HEK293T (cell line): ENCODE data around the gene MTA2.

Experiments
- BHLHE40 ChIP-seq: fragments of 450-650 bp; IDR thresholded peaks from 2 replicates; pipeline ENCODE4 v1.6.1; 2016; ENCODE audit warnings: mild to moderate bottlenecking, moderate library complexity, borderline replicate concordance
- HDGF ChIP-seq: fragments of 450-650 bp; IDR thresholded peaks from 2 replicates; pipeline ENCODE4 v1.6.1; 2017; ENCODE audit warnings: antibody characterized with exemption, borderline replicate concordance
- NFRKB ChIP-seq: fragments of 450-650 bp; IDR thresholded peaks from 2 replicates; pipeline ENCODE4 v1.6.1; 2016; ENCODE audit warnings: mild to moderate bottlenecking, moderate library complexity
- SP1 ChIP-seq: fragments of 450-650 bp; IDR thresholded peaks from 2 replicates; pipeline ENCODE4 v1.6.1; 2017
- TF ChIP-seq, protein P1 (sequence below): fragments of 450-650 bp; IDR thresholded peaks from 2 replicates; pipeline ENCODE4 v1.6.1; 2016

- no peak for TF ChIP-seq NFRKB
- TF ChIP-seq, protein P1, sequence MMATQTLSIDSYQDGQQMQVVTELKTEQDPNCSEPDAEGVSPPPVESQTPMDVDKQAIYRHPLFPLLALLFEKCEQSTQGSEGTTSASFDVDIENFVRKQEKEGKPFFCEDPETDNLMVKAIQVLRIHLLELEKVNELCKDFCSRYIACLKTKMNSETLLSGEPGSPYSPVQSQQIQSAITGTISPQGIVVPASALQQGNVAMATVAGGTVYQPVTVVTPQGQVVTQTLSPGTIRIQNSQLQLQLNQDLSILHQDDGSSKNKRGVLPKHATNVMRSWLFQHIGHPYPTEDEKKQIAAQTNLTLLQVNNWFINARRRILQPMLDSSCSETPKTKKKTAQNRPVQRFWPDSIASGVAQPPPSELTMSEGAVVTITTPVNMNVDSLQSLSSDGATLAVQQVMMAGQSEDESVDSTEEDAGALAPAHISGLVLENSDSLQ = no peak
- TF ChIP-seq HDGF = no peak
- TF ChIP-seq BHLHE40 = no peak
- TF ChIP-seq SP1 = no peak
Measured at GRCh38 chr11:62580959-62581715, 20.5 kb downstream of the MTA2 start.
